NCI-H2227 treated with DMSO at 0.1 percent for 48 hours (cell line): Measurements from ENCODE around the gene DUS2.

Experiments
- DNase-seq: peaks from one replicate; lab custom pipeline; 2025; lab: John Stamatoyannopoulos, UW

Gene DUS2

DNA sequence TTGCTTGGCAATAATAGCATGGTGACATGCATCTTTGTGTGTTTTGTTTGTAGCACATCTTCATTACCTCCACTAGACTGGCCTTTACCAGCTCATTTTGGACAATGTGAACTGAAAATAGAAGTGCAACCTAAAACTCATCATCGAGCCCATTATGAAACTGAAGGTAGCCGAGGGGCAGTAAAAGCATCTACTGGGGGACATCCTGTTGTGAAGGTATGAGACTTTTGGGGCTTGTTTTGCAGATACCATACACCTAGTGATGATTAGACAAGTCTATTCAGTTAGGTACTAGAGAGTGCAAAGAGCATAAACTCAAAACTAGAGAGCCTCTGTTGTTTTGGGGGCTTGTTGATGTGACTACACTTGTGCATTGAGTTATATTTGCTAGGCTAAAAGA is 103.3 kb downstream of the DUS2 start:
- DNase-seq = no peak

DNA sequence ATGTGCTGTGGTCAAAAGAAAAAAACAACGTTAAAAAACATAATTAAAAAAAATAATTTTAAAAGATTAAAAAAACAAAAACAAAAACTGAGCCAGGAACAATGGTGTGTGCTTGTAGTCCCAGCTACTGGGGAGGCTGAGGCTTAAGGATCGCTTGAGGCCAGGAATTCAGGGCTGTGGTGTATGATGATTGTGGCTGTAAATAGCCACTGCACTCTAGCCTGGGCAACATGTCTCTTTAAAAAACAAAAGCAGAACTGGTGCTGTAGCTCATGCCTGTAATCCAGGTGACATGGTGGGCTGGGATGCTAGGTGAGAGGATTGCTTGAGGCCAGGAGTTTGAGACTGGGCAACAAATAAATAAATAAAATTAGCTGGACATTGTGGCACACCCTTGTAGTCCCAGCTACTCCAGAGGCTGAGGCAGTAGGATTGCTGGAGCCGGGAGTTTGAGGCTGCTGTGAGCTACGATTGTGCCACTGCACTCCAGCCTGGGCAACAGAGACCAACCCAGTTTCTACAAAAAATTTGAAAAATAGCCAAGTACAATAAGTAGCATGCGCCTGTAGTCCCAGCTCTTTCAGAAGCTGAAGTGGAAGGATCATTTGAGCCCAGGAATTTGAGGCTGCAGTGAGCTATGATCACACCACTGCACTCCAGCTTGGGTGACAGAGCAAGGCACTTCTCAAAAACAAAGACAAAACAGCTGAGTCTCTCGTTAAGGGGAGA is 105.7 kb downstream of the DUS2 start:
- no peak for DNase-seq
